Progenitor cell of endocrine pancreas (in vitro differentiated cells): ENCODE results near the gene ASTL. TPM values are rescaled to one million over a fixed set of nuclear protein-coding genes. Genes with fewer than 3 reads are reported as not detected.

Source experiments
- DNase-seq: peaks from one replicate; pipeline ENCODE4 v3.0.0; 2021; ENCODE audit warnings: low spot score; ENCODE audit not compliant: unreplicated experiment
- H3K27ac Mint-ChIP-seq: 2 replicates; pipeline ENCODE4 v1.8.0; 2021; ENCODE audit warnings: mild to moderate bottlenecking, moderate library complexity, mixed read lengths
- H3K27me3 Mint-ChIP-seq: 2 replicates; pipeline ENCODE4 v1.8.0; 2021; ENCODE audit warnings: mixed read lengths
- H3K36me3 Mint-ChIP-seq: 2 replicates; pipeline ENCODE4 v1.8.0; 2022; ENCODE audit warnings: mixed read lengths; ENCODE audit not compliant: insufficient read depth
- H3K4me1 Mint-ChIP-seq: 2 replicates; pipeline ENCODE4 v1.8.0; 2021; ENCODE audit warnings: low read depth, mixed read lengths
- H3K4me3 Mint-ChIP-seq: 2 replicates; pipeline ENCODE4 v1.8.0; 2021; ENCODE audit warnings: low read depth, mild to moderate bottlenecking, moderate library complexity, mixed read lengths
- H3K9me3 Mint-ChIP-seq: 2 replicates; pipeline ENCODE4 v1.8.0; 2021; ENCODE audit warnings: low read depth, mixed read lengths
- total RNA-seq: library from RNA; stranded (reverse); gene quantifications from 2 replicates; pipeline ENCODE4 v1.2.1, GENCODE V29; 2021
- TF ChIP-seq, protein P1 (sequence below): fragments of 200-600 bp; sonication (generic); IDR thresholded peaks from one replicate; pipeline ENCODE4 v1.5.0; 2021; ENCODE audit warnings: antibody characterized with exemption, mild to moderate bottlenecking; ENCODE audit not compliant: unreplicated experiment

ASTL gene
- total RNA-seq, 1 donor from 2014 or later: 0.29 TPM

DNA sequence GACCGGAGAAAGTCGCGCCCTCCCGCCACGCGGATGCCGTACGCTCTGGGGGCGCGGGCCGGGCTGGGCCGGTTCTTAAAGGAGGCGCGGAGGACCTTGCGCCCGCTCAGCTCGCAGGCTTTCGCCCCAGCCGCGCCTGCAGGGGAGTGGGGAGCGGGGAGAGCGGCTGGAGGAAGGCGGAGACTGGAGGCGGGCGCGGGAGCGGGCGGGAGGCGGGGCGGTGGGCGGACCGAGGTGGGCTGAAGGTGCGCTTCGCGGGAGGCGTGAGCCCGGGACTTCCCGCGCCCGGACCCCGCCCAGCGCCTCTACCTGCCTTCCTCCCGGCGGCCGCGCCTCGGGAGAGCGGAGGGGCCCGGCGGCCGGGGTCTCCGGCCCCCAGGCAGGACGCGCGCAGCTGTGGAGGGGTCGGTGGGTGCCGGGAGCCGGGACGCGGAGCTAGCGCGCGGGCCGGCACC, 21.9 kb downstream of the ASTL start, which contains the start of gene ADRA2B:
TSS of gene ADRA2B (minus strand) at position 148 of the 455 bp plus-strand sequence. CDS start 422 bp downstream, outside the sequence.
- peak within 1 kb of the TSS; percentile 10 for H3K27ac Mint-ChIP-seq
- H3K27me3 Mint-ChIP-seq: peaks cover 62% of the 10 kb centered on the region

DNA sequence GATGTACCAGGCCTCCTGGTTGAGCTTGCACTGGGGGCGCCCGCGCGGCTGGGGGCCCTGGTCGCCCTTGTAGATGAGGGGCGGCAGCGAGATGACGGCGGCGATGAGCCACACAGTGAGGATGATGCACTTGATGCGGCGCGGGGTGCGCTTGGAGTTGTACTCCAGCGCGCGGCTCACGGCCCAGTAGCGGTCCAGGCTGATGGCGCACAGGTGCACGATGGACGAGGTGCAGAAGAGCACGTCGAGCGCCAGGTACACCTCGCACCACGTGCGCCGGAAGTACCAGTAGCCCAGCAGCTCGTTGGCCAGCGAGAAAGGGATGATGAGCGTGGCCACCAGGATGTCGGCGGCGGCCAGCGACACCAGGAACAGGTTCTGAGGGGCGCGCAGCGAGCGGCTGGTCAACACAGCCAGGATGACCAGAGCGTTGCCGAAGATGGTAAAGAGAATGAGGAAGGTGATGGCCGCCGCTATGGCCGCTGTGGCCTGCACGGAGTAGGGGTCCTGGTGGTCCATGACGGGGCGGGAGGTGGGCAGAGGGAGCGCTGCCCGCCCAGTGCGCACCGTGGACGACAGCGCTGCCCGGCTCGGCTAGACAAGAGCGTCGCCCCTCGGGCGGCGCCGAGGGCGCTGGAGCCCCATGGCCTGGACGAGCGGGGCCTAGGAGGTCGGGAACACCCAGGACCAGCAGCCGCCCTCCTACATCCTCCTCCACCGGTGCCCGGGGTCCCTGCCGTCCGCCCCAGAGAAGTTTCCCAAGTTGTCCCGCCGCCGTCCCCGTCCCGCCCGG, 22.5 kb downstream of the ASTL start:
- H3K27me3 Mint-ChIP-seq: peaks cover 56% of the 10 kb centered on the region

More for the DNA sequence above, 21.9 kb downstream of the ASTL start, which contains the start of gene ADRA2B:
- H3K9me3 Mint-ChIP-seq: no peaks in the 10 kb centered on the region
- DNase-seq: peak; percentile 65
- TF ChIP-seq, protein P1, sequence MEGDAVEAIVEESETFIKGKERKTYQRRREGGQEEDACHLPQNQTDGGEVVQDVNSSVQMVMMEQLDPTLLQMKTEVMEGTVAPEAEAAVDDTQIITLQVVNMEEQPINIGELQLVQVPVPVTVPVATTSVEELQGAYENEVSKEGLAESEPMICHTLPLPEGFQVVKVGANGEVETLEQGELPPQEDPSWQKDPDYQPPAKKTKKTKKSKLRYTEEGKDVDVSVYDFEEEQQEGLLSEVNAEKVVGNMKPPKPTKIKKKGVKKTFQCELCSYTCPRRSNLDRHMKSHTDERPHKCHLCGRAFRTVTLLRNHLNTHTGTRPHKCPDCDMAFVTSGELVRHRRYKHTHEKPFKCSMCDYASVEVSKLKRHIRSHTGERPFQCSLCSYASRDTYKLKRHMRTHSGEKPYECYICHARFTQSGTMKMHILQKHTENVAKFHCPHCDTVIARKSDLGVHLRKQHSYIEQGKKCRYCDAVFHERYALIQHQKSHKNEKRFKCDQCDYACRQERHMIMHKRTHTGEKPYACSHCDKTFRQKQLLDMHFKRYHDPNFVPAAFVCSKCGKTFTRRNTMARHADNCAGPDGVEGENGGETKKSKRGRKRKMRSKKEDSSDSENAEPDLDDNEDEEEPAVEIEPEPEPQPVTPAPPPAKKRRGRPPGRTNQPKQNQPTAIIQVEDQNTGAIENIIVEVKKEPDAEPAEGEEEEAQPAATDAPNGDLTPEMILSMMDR: no peak
- H3K4me1 Mint-ChIP-seq: peaks cover 2% of the 10 kb centered on the region
- H3K4me3 Mint-ChIP-seq: peak within 1 kb of the TSS; percentile 69
- H3K36me3 Mint-ChIP-seq: no peaks in the 10 kb centered on the region

DNA sequence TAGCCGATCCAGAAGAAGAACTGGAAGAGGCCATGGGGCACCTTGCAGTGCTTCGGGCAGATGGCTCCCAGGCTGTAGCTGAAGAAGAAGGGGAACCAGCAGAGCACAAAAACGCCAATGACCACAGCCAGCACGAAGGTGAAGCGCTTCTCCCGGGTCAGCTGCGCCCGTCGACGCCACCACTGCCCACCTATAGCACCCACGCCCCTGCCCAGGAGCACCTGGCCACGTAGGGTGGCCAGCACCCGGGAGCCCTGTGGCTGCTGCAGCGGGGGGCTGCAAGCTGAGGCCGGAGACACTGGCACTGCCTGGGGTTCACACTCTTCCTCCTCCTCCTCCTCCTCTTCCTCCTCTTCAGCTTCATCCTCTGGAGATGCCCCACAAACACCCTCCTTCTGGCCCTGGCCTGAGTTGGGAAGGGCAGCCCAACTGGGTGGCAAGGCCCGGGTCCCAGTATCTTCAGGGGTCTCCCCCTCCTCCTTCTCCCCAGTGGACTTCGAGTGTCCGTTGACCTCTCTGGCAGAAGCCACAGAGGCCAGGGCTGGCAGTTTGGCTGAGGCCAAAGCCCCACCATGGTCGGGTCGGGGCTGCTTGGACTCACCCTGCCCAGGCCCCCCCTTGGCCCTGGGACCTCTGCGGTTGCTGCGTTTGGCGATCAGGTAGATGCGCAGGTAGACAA, 23.3 kb downstream of the ASTL start:
- Mint-ChIP-seq H3K36me3 (no peaks in the 10 kb centered on the region), H3K4me3 (peak overlapping the region; percentile 69), H3K27ac (peak overlapping the region; percentile 10), H3K27me3 (peaks cover 48% of the 10 kb centered on the region), H3K4me1 (peaks cover 2% of the 10 kb centered on the region), H3K9me3 (no peaks in the 10 kb centered on the region)
- TF ChIP-seq, protein P1: no peak
- DNase-seq: no peak

More for the DNA sequence above, 22.5 kb downstream of the ASTL start:
- TF ChIP-seq, protein P1: no peak
- Mint-ChIP-seq H3K4me1 (peaks cover 2% of the 10 kb centered on the region), H3K4me3 (peak overlapping the region; percentile 69), H3K27ac (peak overlapping the region; percentile 10), H3K36me3 (no peaks in the 10 kb centered on the region), H3K9me3 (no peaks in the 10 kb centered on the region)
- DNase-seq: no peak

DNA sequence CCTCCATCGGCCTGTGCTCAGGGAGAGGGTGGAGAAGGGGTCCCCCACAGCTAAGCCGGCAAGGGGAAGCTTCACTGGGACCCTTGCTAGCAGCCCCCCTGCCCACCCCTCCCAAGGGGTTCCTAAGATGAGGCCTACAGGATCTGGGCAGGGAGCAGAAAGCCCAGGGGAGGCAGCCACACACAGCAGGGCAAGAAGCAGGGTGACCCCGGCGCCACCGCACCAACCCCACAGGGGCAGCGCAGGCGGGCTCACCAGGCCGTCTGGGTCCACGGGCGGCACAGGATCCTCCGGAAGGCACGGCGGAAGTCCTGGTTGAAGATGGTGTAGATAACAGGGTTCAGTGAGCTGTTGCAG, 23.8 kb downstream of the ASTL start:
- no peak for DNase-seq
- Mint-ChIP-seq H3K4me1 (peaks cover 2% of the 10 kb centered on the region), H3K36me3 (no peaks in the 10 kb centered on the region), H3K4me3 (no peak overlapping the region), H3K27ac (no peak overlapping the region), H3K27me3 (peaks cover 43% of the 10 kb centered on the region), H3K9me3 (no peaks in the 10 kb centered on the region)
- TF ChIP-seq, protein P1: no peak

DNA sequence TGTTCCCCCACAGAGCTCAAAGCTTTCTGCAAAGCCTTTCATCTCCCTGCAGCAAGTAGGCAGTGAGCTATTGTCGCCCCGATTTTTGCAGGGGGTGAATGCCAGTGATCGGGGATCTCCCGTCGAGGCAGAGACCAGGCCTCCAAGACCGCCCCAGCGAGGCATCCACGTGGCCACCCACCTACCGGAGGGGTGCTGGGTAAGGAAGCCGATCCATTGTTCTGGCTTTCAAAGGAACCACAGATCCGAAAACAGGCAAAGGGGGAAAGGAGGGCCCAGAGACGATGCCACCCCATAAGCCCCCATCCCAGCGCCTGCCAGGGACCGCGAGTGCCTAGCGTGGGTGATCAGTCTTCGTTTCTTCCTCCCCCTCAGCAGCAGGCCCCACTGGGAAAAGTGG, 24.4 kb downstream of the ASTL start:
- Mint-ChIP-seq H3K27me3 (peaks cover 37% of the 10 kb centered on the region), H3K4me1 (peaks cover 3% of the 10 kb centered on the region), H3K9me3 (no peaks in the 10 kb centered on the region), H3K36me3 (no peaks in the 10 kb centered on the region), H3K4me3 (no peak overlapping the region), H3K27ac (no peak overlapping the region)
- no peak for DNase-seq
- TF ChIP-seq, protein P1: no peak
